ENCODE data around the gene GMDS. TPM values are rescaled to one million over a fixed set of nuclear protein-coding genes. Genes with fewer than 3 reads are reported as not detected.

Gene GMDS
- total and polyA plus RNA-seq, 11 donors: 4.5 to 10.7 (median 7.0) TPM

DNA sequence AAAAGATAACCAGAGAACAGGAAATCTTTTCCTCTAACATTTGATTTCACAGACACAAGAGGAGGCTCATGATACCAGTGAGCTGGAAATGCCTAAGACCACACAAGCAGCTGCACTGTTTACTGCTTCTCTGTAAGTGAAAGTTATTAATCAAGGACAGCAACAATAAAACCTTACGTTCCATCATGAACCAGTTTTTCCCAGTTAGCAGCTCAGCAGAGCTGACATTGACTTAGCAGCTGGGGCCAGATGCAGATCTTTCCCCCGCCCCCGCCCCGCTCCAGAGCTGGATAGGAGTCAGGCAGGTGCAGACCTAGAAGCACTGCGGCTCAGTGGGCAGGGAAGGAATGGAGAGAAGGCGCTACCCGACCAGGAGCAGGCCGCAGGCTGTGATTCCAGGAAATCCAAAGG is 275.2 kb downstream of the GMDS start:
- 84 to 87% (median 85%) methylated on average over 8 of the region's 8 CpGs for WGBS, 4 donors
- ATAC-seq (no peak), DNase-seq (no peak)

GRCh38 chr6:1966713-1967112 is 278.7 kb downstream of the GMDS start:
- peaks cover 0 to 5% (median 1%) of the 10 kb centered on the region in 12 donors for H3K4me1 ChIP-seq
- TF ChIP-seq, protein P1, sequence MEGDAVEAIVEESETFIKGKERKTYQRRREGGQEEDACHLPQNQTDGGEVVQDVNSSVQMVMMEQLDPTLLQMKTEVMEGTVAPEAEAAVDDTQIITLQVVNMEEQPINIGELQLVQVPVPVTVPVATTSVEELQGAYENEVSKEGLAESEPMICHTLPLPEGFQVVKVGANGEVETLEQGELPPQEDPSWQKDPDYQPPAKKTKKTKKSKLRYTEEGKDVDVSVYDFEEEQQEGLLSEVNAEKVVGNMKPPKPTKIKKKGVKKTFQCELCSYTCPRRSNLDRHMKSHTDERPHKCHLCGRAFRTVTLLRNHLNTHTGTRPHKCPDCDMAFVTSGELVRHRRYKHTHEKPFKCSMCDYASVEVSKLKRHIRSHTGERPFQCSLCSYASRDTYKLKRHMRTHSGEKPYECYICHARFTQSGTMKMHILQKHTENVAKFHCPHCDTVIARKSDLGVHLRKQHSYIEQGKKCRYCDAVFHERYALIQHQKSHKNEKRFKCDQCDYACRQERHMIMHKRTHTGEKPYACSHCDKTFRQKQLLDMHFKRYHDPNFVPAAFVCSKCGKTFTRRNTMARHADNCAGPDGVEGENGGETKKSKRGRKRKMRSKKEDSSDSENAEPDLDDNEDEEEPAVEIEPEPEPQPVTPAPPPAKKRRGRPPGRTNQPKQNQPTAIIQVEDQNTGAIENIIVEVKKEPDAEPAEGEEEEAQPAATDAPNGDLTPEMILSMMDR (IDR thresholded peaks at IDR 0.05): no peak
- no peak for TF ChIP-seq POLR2A (IDR thresholded peaks at IDR 0.05)
- ATAC-seq: no peak
- DNase-seq: no peak
- H3K9me3 ChIP-seq: no peaks in the 10 kb centered on the region
- H3K36me3 ChIP-seq: no peaks in the 10 kb centered on the region
- 85 to 92% (median 90%) methylated on average over 5 of the region's 5 CpGs for WGBS, 4 donors
- H3K4me3 ChIP-seq: no peak overlapping the region
- intact Hi-C loops (cut with DNase I): no loop called here
- peak overlapping the region in 1 of 12 donors; percentile 53 for H3K27ac ChIP-seq
- no peaks in the 10 kb centered on the region for H3K27me3 ChIP-seq

More for the DNA sequence above, 275.2 kb downstream of the GMDS start:
- no peak overlapping the region for H3K4me3 ChIP-seq
- H3K36me3 ChIP-seq: no peaks in the 10 kb centered on the region
- intact Hi-C loops (cut with DNase I): no loop called here
- TF ChIP-seq POLR2A (IDR thresholded peaks at IDR 0.05): no peak
- TF ChIP-seq, protein P1 (IDR thresholded peaks at IDR 0.05): no peak
- H3K27ac ChIP-seq: no peak overlapping the region
- H3K27me3 ChIP-seq: no peaks in the 10 kb centered on the region
- peaks cover 0 to 5% (median 1%) of the 10 kb centered on the region in 12 donors for H3K4me1 ChIP-seq
- H3K9me3 ChIP-seq: no peaks in the 10 kb centered on the region

GRCh38 chr6:1965596-1966224 is 279.7 kb downstream of the GMDS start:
- Histone ChIP-seq H3K9me3 (no peaks in the 10 kb centered on the region), H3K36me3 (no peaks in the 10 kb centered on the region), H3K4me3 (no peak overlapping the region), H3K4me1 (peaks cover 0 to 5% (median 1%) of the 10 kb centered on the region in 12 donors), H3K27me3 (no peaks in the 10 kb centered on the region), H3K27ac (no peak overlapping the region)
- intact Hi-C loops (cut with DNase I): no loop called here
- TF ChIP-seq, protein P1 (IDR thresholded peaks at IDR 0.05): no peak
- ATAC-seq (no peak), DNase-seq (no peak)
- WGBS, 4 donors: 66 to 74% (median 71%) methylated on average over 6 of the region's 6 CpGs

- no peak for DNase-seq
- H3K27me3 ChIP-seq: no peaks in the 10 kb centered on the region
- ATAC-seq: no peak
- H3K27ac ChIP-seq: no peak overlapping the region
- peaks cover 0 to 6% (median 0%) of the 10 kb centered on the region in 12 donors for H3K4me1 ChIP-seq
- 94 to 100% (median 98%) methylated on average over 2 of the region's 2 CpGs for WGBS, 4 donors
- H3K4me3 ChIP-seq: no peak overlapping the region
- H3K9me3 ChIP-seq: no peaks in the 10 kb centered on the region
- intact Hi-C loops (cut with DNase I): no loop called here
- H3K36me3 ChIP-seq: no peaks in the 10 kb centered on the region
- TF ChIP-seq POLR2A (IDR thresholded peaks at IDR 0.05): no peak
- TF ChIP-seq, protein P1 (IDR thresholded peaks at IDR 0.05): no peak
Measured at GRCh38 chr6:1963596-1963995, 281.8 kb downstream of the GMDS start.

Data from heart left ventricle (tissue), 16 donors.